Hematopoietic multipotent progenitor cell (in vitro differentiated cells): ENCODE results near the gene JAML. TPM values are rescaled to one million over a fixed set of nuclear protein-coding genes. Genes with fewer than 3 reads are reported as not detected.
A peak's percentile ranks its signal among the peaks of the same experiment; 100 is the strongest.

Experiments
- DNase-seq, 3 donors: peaks; one replicate each; pipeline ENCODE4 v3.0.0-alpha.2; 2011 to 2015; ENCODE audit warnings: low read depth in 2 of 3, low spot score in 2 of 3
- small RNA-seq: library from RNA; depleted of rRNA; stranded (forward); fragments of <200 nt; gene quantifications from one replicate; pipeline ENCODE3, GENCODE V24; 2012
- total RNA-seq: library from RNA; depleted of rRNA; stranded (reverse); fragments of >200 nt; gene quantifications from one replicate; pipeline ENCODE4 v1.2.3, GENCODE V29; 2012

Gene JAML
- total RNA-seq, 1 donor: 26.9 TPM

DNA sequence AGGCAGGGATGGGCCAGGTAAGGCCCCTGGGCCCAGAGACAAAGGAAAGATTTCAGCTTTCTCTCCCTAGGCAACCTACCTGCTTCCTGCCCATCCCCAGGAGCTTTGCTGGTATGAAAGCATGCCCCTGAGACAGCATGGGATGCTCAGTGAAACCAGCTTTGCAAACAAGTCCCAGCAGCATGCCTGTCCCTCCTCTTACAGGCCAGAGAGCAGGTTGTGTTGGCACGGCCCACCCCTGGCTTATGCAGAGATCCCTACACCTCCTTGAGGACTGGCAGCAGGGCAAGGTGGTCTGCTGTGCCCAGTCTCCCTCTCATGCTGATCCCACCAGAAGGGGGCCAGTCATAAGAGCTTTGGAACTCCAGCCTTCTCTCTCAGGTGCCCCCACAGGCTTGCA, 75.3 kb downstream of the JAML start:
- DNase-seq: no peak

DNA sequence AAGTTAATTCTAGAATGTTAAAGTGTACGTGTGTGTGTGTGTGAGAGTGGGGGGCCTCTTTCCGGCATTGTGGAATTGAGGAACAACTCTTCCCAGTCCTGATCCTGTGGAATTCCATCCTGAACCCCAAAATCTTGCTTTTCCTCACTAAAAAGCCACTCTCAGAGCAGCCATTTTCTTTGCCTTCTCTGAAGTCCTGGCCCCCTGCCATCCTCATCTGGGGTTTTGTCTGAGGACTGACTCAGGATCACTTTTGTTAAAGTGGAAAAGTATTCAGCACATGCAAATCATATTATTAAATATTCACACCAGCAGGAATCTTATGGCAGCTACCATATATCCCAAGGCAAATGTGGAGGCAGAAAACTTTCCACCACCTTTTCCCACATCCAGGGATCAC, 76.0 kb downstream of the JAML start:
- no peak for DNase-seq

- DNase-seq: no peak
Observed at GRCh38 chr11:118148240-118148639, 76.6 kb downstream of the JAML start.

- no peak for DNase-seq
Observed at GRCh38 chr11:118147502-118147901, 77.3 kb downstream of the JAML start.

DNA sequence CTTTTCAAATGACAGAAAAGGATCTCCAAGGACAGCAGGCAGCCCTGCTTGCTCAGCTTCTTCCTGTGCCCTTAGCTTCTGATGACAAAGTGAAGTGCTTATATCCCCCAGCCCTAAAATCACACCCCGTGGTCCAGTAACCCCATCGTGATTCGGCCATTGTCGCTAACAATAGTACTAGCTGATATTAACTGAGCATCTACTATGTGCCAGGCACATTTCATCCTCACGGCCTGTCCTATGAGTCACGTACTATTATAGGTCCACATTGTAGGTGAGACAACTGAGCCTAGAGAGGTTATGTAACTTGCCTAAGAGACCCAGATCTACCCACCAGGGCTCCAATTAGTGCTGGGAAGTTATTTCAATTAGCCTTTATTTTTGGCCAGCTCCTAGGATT, 78.3 kb downstream of the JAML start:
- DNase-seq: no peak

DNA sequence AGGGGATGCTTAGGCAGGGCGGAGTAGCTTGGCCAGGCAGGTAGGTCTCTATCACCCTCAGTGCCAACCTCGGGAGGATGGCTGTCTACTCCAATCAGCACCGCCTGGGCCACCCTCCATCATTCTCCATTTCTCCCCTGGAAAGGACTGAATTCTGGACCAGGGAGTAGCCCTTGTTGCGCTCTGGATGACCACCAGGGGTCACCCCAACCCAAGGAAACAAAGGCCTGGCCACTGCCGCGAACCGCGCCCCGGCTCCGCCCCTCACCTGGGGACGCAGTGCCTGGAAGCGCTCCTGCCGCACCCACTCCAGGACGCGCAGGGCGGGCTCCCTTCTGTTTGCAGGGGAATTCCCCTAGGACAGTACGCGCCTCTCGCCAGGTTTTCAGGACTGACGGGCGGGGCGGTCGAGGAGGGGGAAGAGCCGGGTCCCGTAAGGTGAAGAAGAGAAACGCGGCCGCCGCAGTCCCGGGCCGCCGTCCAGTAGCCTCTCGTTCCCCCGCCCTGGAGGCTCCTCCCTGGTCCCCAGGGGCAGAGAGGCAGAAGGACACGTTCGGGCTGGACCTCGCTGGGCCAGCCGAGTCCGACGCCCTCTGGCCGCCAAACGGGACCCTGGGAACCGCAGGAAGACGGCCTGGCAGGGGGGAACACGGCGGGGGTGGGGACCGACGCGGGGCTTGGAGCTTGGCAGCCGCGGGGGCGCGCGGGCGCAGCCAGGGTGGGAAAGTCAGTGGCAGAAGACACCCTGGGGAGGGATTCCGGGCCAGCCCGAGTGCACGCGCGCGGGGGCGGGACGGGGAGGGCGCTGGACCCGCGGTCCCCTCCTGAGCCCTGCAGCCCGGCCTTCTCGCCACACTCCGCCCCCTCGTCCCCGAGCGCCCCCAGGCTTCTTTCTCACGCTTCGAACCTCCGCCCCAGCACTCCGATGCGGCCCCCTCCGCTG, 79.3 kb downstream of the JAML start:
- DNase-seq: peak; percentile 73 to 85 (median 80)

DNA sequence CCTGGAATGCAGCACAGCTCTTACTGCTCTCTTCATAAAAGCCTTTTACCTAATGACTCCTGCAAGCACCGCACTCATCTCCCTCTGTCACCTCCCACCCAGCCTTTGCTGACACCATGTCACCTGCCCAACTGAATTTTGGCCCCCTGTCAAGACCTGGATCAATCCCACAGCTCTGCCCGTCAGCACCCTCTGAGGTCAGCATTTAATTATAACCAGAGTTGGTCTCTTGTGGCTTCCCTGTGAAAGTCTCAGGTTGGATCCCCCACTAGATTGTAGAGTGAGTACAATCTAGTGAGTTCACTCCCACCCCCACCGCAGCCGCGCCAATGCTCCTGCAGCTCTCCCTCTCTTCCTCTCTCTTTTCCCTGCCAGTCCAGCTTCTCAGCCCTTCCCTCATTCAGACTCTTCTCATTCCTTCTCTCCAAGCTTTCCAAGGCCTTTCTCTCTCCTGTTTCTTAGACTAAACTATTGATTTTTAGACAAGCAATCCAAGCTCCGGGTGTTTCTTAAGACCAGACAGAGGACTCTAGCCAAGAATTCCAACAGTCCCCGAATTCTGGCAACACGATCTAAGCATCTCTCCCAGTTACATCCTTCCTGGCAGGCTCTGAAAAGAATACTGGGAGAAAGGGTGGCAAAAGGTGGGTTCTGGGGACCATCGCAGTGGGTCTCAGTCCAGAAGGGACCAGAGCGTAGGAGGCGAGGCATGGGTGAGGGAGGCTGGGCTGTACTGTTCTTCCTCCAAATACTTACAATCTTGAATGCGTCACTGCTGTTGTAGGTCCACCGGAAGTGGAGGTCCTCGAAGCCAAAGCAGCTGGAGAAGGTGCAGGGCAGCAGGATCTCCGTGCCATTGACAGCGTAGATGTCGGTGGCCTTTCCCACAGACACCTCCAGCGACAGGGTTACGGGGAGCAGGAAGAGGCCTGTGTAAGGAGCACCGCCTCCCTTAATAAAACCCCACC, 80.2 kb downstream of the JAML start:
- no peak for DNase-seq

Small RNAs within 50 kb of the gene (small RNA-seq; reads per million reads assigned to genes)
- not detected for gene HSPE1P18

Other genes with a start within 250 kb of the JAML start
- gene IL10RA, start 238.6 kb downstream of the JAML start, total RNA-seq: 11.8 TPM
- gene TMPRSS4, start 147.9 kb downstream of the JAML start, total RNA-seq: not detected
- gene SMIM35, start 138.0 kb downstream of the JAML start, total RNA-seq: under 0.01 TPM
- not detected for gene SCN4B, start 72.2 kb downstream of the JAML start, total RNA-seq
- not detected for gene SCN2B, start 48.4 kb downstream of the JAML start, total RNA-seq
- 2.2 TPM for gene MPZL3, start 27.4 kb upstream of the JAML start, total RNA-seq
- 2.4 TPM for gene MPZL2, start 39.3 kb upstream of the JAML start, total RNA-seq
- 0.54 TPM for gene CD3E, start 79.7 kb upstream of the JAML start, total RNA-seq
- gene CD3D, start 117.7 kb upstream of the JAML start, total RNA-seq: 0.27 TPM
- under 0.01 TPM for gene CD3G, start 119.3 kb upstream of the JAML start, total RNA-seq
- 26.4 TPM for gene UBE4A, start 134.6 kb upstream of the JAML start, total RNA-seq
- 50.1 TPM for gene ATP5MG, start 176.6 kb upstream of the JAML start, total RNA-seq
- 78.4 TPM for gene KMT2A, start 211.5 kb upstream of the JAML start, total RNA-seq